GM12878 (cell line): ENCODE results near the gene PHACTR3. TPM values are rescaled to one million over a fixed set of nuclear protein-coding genes. Genes with fewer than 3 reads are reported as not detected.

ENCODE experiments used
- CREB1 ChIP-seq: IDR thresholded peaks from 2 replicates; pipeline ENCODE4 v1.6.1; 2012; ENCODE audit warnings: low read depth, mild to moderate bottlenecking, inconsistent platforms
- EGR1 ChIP-seq, 2 experiments: IDR thresholded peaks; 1 replicate in 1 of 2; 2 replicates in 1 of 2; pipeline ENCODE4 v1.6.1; 2011 to 2012; ENCODE audit warnings: low read depth in 2 of 2, low read length in 2 of 2, borderline replicate concordance in 1 of 2, mild to moderate bottlenecking in 1 of 2, moderate library complexity in 1 of 2
- EZH2 ChIP-seq: IDR thresholded peaks from 2 replicates; pipeline ENCODE4 v1.6.1; 2012; ENCODE audit warnings: low read depth, mild to moderate bottlenecking, control low read depth, inconsistent platforms, low read length, borderline replicate concordance; ENCODE audit not compliant: control insufficient read depth
- HCFC1 ChIP-seq: fragments of 150-350 bp; IDR thresholded peaks from 2 replicates; pipeline ENCODE4 v1.6.1; 2014; ENCODE audit warnings: low read length
- IRF4 ChIP-seq: IDR thresholded peaks from 2 replicates; pipeline ENCODE4 v1.6.1; 2011; ENCODE audit warnings: low read depth, low read length
- NR2F1 ChIP-seq: fragments of 450-650 bp; conservative IDR thresholded peaks from 2 replicates; pipeline ENCODE4 v1.6.1; 2017; ENCODE audit warnings: mild to moderate bottlenecking
- RAD21 ChIP-seq: IDR thresholded peaks from 2 replicates; pipeline ENCODE4 v1.6.1; 2011; ENCODE audit warnings: mild to moderate bottlenecking, low read depth, low read length, moderate library complexity; ENCODE audit not compliant: insufficient read depth
- SMARCA5 ChIP-seq: fragments of 450-650 bp; IDR thresholded peaks from 2 replicates; pipeline ENCODE4 v1.6.1; 2017; ENCODE audit warnings: mild to moderate bottlenecking
- TCF7 ChIP-seq: IDR thresholded peaks from 2 replicates; pipeline ENCODE4 v1.6.1; 2014; ENCODE audit warnings: antibody characterized with exemption, borderline replicate concordance
- YBX1 ChIP-seq: fragments of 450-650 bp; IDR thresholded peaks from 2 replicates; pipeline ENCODE4 v1.6.1; 2016; ENCODE audit warnings: antibody characterized with exemption
- ZBTB33 ChIP-seq: fragments of 450-650 bp; IDR thresholded peaks from 2 replicates; pipeline ENCODE4 v1.6.1; 2017; ENCODE audit warnings: mild to moderate bottlenecking
- polyA plus RNA-seq, 11 experiments: library from polyadenylated mRNA; depleted of rRNA in 4 of 11; unstranded in 6 of 11; stranded (reverse) in 5 of 11; fragments of >200 nt; fragmentation: Nextera tagmentation in 4 of 11; fragmentation: Illumina TruSeq in 1 of 11; extraction: Ambion mirVana in 4 of 11; extraction: Trizol in 1 of 11; gene quantifications; 1 replicate in 1 of 11; 2 replicates in 10 of 11; pipeline versions ENCODE4 v1.2.1 to v1.2.3, GENCODE V29; 2011 to 2016; ENCODE audit warnings: inconsistent platforms in 2 of 11, missing spikeins in 2 of 11, low read depth in 1 of 11
- total RNA-seq, 4 experiments: library from RNA; depleted of rRNA in 3 of 4; stranded (reverse); fragments of >200 nt in 3 of 4; fragmentation: Illumina TruSeq in 1 of 4; extraction: Trizol in 1 of 4; gene quantifications; 2 replicates each; pipeline versions ENCODE4 v1.2.1 to v1.2.3, GENCODE V29; 2013 to 2021
- TF ChIP-seq, protein P1 (sequence below): IDR thresholded peaks from 2 replicates; pipeline ENCODE4 v1.6.1; 2011; ENCODE audit warnings: borderline replicate concordance, low read depth, mild to moderate bottlenecking, moderate library complexity, low read length; ENCODE audit not compliant: insufficient read depth, poor library complexity, severe bottlenecking

The PHACTR3 gene
- total and polyA plus RNA-seq, 10 of the 15 experiments (the other 5 are each of a cell fraction or from before 2014, with no cell fraction given) = 0.17 to 2.7 (median 0.27) TPM; not detected in 1

DNA sequence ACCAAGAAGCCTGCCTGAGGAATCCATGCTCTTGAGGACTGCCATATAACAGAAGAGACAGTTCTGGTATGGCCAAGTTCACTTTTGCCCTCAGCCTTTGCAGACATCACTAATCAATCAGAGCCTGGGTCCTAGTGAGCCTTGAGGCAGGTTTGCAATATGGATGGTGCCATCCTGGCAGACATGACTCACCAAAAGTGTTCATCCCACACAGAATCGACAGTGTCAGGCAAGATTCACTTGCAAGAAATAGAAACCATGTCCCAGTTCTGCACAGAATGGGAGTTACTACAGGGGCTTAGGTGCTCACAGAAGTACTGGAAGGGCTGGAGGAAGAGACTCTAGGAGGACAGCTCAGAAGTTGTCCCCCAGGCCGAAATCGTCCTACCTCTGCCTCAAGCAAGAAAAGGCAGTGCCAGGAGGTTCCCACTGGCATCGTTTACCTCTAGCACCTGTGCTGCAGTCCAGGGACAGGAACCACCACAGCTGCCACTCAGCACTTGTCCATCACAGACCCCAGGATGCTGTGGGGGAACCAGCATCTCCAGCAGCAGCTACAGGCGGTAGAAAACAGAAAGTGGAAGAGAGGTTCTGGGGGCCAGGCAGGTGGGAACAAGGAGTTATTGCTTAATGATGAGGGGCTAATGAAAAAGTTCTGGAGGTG lies 42.6 kb upstream of the PHACTR3 start (continued):
- TF ChIP-seq EZH2 = no peak
- TF ChIP-seq NR2F1 = no peak
- TF ChIP-seq SMARCA5 = no peak
- TF ChIP-seq, protein P1, sequence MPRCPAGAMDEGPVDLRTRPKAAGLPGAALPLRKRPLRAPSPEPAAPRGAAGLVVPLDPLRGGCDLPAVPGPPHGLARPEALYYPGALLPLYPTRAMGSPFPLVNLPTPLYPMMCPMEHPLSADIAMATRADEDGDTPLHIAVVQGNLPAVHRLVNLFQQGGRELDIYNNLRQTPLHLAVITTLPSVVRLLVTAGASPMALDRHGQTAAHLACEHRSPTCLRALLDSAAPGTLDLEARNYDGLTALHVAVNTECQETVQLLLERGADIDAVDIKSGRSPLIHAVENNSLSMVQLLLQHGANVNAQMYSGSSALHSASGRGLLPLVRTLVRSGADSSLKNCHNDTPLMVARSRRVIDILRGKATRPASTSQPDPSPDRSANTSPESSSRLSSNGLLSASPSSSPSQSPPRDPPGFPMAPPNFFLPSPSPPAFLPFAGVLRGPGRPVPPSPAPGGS = no peak
- TF ChIP-seq TCF7 = no peak
- TF ChIP-seq RAD21 = no peak
- TF ChIP-seq CREB1 = no peak
- no peak for TF ChIP-seq HCFC1
- TF ChIP-seq IRF4 = no peak
- TF ChIP-seq EGR1 (IDR thresholded peaks at IDR 0.05; ENCODE audit: borderline replicate concordance in 1 of 2, low read depth in 2 of 2, low read length in 2 of 2) = no peak
- TF ChIP-seq ZBTB33 = no peak
- TF ChIP-seq YBX1 = no peak
